H9 (cell line): ENCODE measurements around the gene TSNAX. TPM values are rescaled to one million over a fixed set of nuclear protein-coding genes. Genes with fewer than 3 reads are reported as not detected.

ENCODE experiments used
- DNase-seq: peaks from one replicate; pipeline ENCODE4 v3.0.0-alpha.2; 2017
- H2AFZ ChIP-seq: one replicate; pipeline ENCODE4 v1.6.1; 2013; ENCODE audit warnings: mild to moderate bottlenecking, low read length, control low read depth, moderate library complexity
- H2AK5ac ChIP-seq: 2 replicates; pipeline ENCODE4 v1.6.1; 2013; ENCODE audit warnings: low read length, control low read depth, mixed read lengths; ENCODE audit not compliant: insufficient read length
- H2BK120ac ChIP-seq: one replicate; pipeline ENCODE4 v1.6.1; 2013; ENCODE audit warnings: low read depth, mild to moderate bottlenecking, low read length, control low read depth, inconsistent platforms; ENCODE audit not compliant: poor library complexity, severe bottlenecking
- H2BK12ac ChIP-seq: 2 replicates; pipeline ENCODE4 v1.6.1; 2013; ENCODE audit warnings: low read length, control low read depth, mixed read lengths, low read depth; ENCODE audit not compliant: insufficient read length
- H2BK15ac ChIP-seq: 2 replicates; pipeline ENCODE4 v1.6.1; 2013; ENCODE audit warnings: low read depth, low read length, control low read depth
- H2BK20ac ChIP-seq: one replicate; pipeline ENCODE4 v1.6.1; 2013; ENCODE audit warnings: low read depth, mild to moderate bottlenecking, low read length, control low read depth, inconsistent platforms; ENCODE audit not compliant: poor library complexity, severe bottlenecking
- H2BK5ac ChIP-seq: 2 replicates; pipeline ENCODE4 v1.6.1; 2013; ENCODE audit warnings: low read length, control low read depth, mixed read lengths; ENCODE audit not compliant: insufficient read length
- H3K14ac ChIP-seq: 2 replicates; pipeline ENCODE4 v1.6.1; 2013; ENCODE audit warnings: low read length, control low read depth; ENCODE audit not compliant: insufficient read depth
- H3K18ac ChIP-seq: 2 replicates; pipeline ENCODE4 v1.6.1; 2013; ENCODE audit warnings: low read depth, mild to moderate bottlenecking, mixed read lengths, low read length, control low read depth; ENCODE audit not compliant: insufficient read length
- H3K23ac ChIP-seq: 2 replicates; pipeline ENCODE4 v1.6.1; 2013; ENCODE audit warnings: low read length, control low read depth, mixed read lengths, low read depth; ENCODE audit not compliant: insufficient read length
- H3K23me2 ChIP-seq: 2 replicates; pipeline ENCODE4 v1.6.1; 2013; ENCODE audit warnings: low read depth, mild to moderate bottlenecking, mixed read lengths, low read length, control low read depth; ENCODE audit not compliant: insufficient read length, poor library complexity, severe bottlenecking
- H3K27ac ChIP-seq: 2 replicates; pipeline ENCODE4 v1.5.1; 2013; ENCODE audit warnings: low read length, control low read depth, mixed read lengths, low read depth; ENCODE audit not compliant: insufficient read length
- H3K27me3 ChIP-seq: 2 replicates; pipeline ENCODE4 v1.6.1; 2013; ENCODE audit warnings: low read length, control low read depth, inconsistent platforms; ENCODE audit not compliant: insufficient read depth
- H3K4ac ChIP-seq: 2 replicates; pipeline ENCODE4 v1.6.1; 2013; ENCODE audit warnings: low read depth, mild to moderate bottlenecking, control low read depth, inconsistent platforms, low read length, moderate library complexity
- H3K4me1 ChIP-seq: 2 replicates; pipeline ENCODE4 v1.6.1; 2013; ENCODE audit warnings: low read length, control low read depth, inconsistent platforms; ENCODE audit not compliant: insufficient read depth
- H3K4me2 ChIP-seq: 2 replicates; pipeline ENCODE4 v1.6.1; 2013; ENCODE audit warnings: low read length, control low read depth, mixed read lengths; ENCODE audit not compliant: insufficient read length, insufficient read depth
- H3K56ac ChIP-seq: 2 replicates; pipeline ENCODE4 v1.6.1; 2013; ENCODE audit warnings: low read depth, mild to moderate bottlenecking, mixed read lengths, low read length, control low read depth; ENCODE audit not compliant: insufficient read length
- H3K79me1 ChIP-seq: 2 replicates; pipeline ENCODE4 v1.6.1; 2013; ENCODE audit warnings: low read depth, mild to moderate bottlenecking, moderate library complexity, low read length, control low read depth, inconsistent platforms; ENCODE audit not compliant: insufficient read depth, poor library complexity, severe bottlenecking
- H3K79me2 ChIP-seq: 2 replicates; pipeline ENCODE4 v1.6.1; 2013; ENCODE audit warnings: low read length, control low read depth, inconsistent platforms; ENCODE audit not compliant: insufficient read depth
- H3K9ac ChIP-seq: 2 replicates; pipeline ENCODE4 v1.6.1; 2013; ENCODE audit warnings: low read length, control low read depth, mixed read lengths; ENCODE audit not compliant: insufficient read length; ENCODE audit errors: extremely low read depth
- H3K9me3 ChIP-seq: one replicate; pipeline ENCODE4 v1.6.1; 2013; ENCODE audit warnings: low read depth, low read length, inconsistent platforms; ENCODE audit not compliant: control insufficient read depth
- H3T11ph ChIP-seq: one replicate; pipeline ENCODE4 v1.6.1; 2013; ENCODE audit warnings: mild to moderate bottlenecking, low read length, control low read depth, inconsistent platforms
- H4K20me1 ChIP-seq: one replicate; pipeline ENCODE4 v1.6.1; 2013; ENCODE audit not compliant: control insufficient read depth, insufficient read length, insufficient read depth
- H4K5ac ChIP-seq: 2 replicates; pipeline ENCODE4 v1.6.1; 2013; ENCODE audit warnings: low read depth, mild to moderate bottlenecking, mixed read lengths, low read length, control low read depth; ENCODE audit not compliant: insufficient read length
- H4K8ac ChIP-seq: replicated peaks from 2 replicates; pipeline ENCODE4 v1.6.1; 2013; ENCODE audit warnings: low read length, control low read depth, mixed read lengths, low read depth; ENCODE audit not compliant: insufficient read length
- H4K91ac ChIP-seq: 2 replicates; pipeline ENCODE4 v1.6.1; 2013; ENCODE audit warnings: low read depth, mild to moderate bottlenecking, moderate library complexity, mixed read lengths, low read length, control low read depth; ENCODE audit not compliant: insufficient read length
- H3K27ac Mint-ChIP-seq, 3 experiments: 2 replicates in 2 of 3; 3 replicates in 1 of 3; pipeline ENCODE4 v1.8.0; 2020 to 2021; ENCODE audit warnings: mixed read lengths in 3 of 3, mild to moderate bottlenecking in 1 of 3, moderate library complexity in 1 of 3
- H3K27me3 Mint-ChIP-seq: 2 replicates; pipeline ENCODE4 v1.8.0; 2021; ENCODE audit warnings: low read depth, mild to moderate bottlenecking, moderate library complexity, mixed read lengths
- H3K36me3 Mint-ChIP-seq, 3 experiments: 2 replicates in 2 of 3; 3 replicates in 1 of 3; pipeline ENCODE4 v1.8.0; 2020 to 2021; ENCODE audit warnings: low read depth in 3 of 3, mixed read lengths in 3 of 3; ENCODE audit not compliant: insufficient read depth in 1 of 3
- H3K4me1 Mint-ChIP-seq, 2 experiments: 2 replicates each; pipeline ENCODE4 v1.8.0; 2020; ENCODE audit warnings: mixed read lengths in 2 of 2
- H3K4me3 Mint-ChIP-seq, 2 experiments: 2 replicates in 1 of 2; 3 replicates in 1 of 2; pipeline ENCODE4 v1.8.0; 2020 to 2021; ENCODE audit warnings: mild to moderate bottlenecking in 2 of 2, mixed read lengths in 2 of 2, moderate library complexity in 1 of 2
- H3K9me3 Mint-ChIP-seq, 2 experiments: 2 replicates in 1 of 2; 3 replicates in 1 of 2; pipeline ENCODE4 v1.8.0; 2020; ENCODE audit warnings: mild to moderate bottlenecking in 2 of 2, mixed read lengths in 2 of 2, moderate library complexity in 1 of 2
- WGBS: extraction: QIAGEN DNeasy Blood & Tissue Kit; methylation state at CpG from one replicate; pipeline ENCODE4 v1.1.7; 2013; ENCODE audit warnings: missing lambda C conversion rate, low lambda C conversion rate, mixed read lengths; ENCODE audit not compliant: insufficient read length; ENCODE audit errors: extremely low coverage; 5-methylcytosine and 5-hydroxymethylcytosine counted together
- total RNA-seq: library from RNA; stranded (reverse); gene quantifications from 2 replicates; pipeline ENCODE4 v1.2.1, GENCODE V29; 2021
- TF ChIP-seq, protein P1 (sequence below): fragments of 200-600 bp; sonication (generic); conservative IDR thresholded peaks from 3 replicates; pipeline ENCODE4 v1.8.0; 2021; ENCODE audit warnings: antibody characterized with exemption, mild to moderate bottlenecking

Gene TSNAX
- total RNA-seq, 1 experiment from 2014 or later: 39.9 TPM

DNA sequence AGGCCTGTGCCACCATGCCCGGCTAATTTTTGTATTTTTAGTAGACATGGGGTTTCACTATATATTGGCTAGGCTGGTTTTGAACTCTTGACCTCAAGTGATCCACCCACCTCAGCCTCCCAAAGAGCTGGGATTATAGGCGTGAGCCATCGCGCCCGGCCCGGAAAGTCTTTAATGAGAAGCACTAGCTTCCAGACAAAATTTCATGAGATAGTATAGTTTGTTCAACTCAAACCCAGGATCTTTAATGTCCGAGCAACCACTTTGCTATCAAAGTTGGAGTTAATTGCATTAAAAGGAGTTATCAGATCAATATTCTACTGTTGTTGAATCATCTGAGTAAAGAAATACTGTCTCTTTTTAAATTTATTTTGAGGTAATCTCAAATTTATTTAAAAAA lies 4.8 kb downstream of the TSNAX start:
- Mint-ChIP-seq H3K4me1 (peaks cover 9 to 16% of the 10 kb centered on the region in 2 experiments), H3K27ac (no peak overlapping the region), H3K4me3 (no peak overlapping the region), H3K36me3 (peaks cover 18 to 56% (median 43%) of the 10 kb centered on the region in 3 experiments; a peak in 6 of 7 replicates), H3K9me3 (no peaks in the 10 kb centered on the region), H3K27me3 (no peaks in the 10 kb centered on the region)
- WGBS: no CpG with 5 or more reads among the region's 7 CpGs
- no peak overlapping the region for H3K18ac ChIP-seq
- H2BK15ac ChIP-seq: no peak overlapping the region
- peaks cover 5% of the 10 kb centered on the region; the same call in 1 of the 2 replicates for H3K79me2 ChIP-seq
- no peak overlapping the region for H3T11ph ChIP-seq
- no peaks in the 10 kb centered on the region for H3K27me3 ChIP-seq
- no peaks in the 10 kb centered on the region for H4K20me1 ChIP-seq
- no peak overlapping the region for H2AK5ac ChIP-seq
- no peak overlapping the region for H3K27ac ChIP-seq
- H3K14ac ChIP-seq: no peak overlapping the region
- peaks cover 5% of the 10 kb centered on the region for H3K23me2 ChIP-seq
- TF ChIP-seq, protein P1, sequence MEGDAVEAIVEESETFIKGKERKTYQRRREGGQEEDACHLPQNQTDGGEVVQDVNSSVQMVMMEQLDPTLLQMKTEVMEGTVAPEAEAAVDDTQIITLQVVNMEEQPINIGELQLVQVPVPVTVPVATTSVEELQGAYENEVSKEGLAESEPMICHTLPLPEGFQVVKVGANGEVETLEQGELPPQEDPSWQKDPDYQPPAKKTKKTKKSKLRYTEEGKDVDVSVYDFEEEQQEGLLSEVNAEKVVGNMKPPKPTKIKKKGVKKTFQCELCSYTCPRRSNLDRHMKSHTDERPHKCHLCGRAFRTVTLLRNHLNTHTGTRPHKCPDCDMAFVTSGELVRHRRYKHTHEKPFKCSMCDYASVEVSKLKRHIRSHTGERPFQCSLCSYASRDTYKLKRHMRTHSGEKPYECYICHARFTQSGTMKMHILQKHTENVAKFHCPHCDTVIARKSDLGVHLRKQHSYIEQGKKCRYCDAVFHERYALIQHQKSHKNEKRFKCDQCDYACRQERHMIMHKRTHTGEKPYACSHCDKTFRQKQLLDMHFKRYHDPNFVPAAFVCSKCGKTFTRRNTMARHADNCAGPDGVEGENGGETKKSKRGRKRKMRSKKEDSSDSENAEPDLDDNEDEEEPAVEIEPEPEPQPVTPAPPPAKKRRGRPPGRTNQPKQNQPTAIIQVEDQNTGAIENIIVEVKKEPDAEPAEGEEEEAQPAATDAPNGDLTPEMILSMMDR: no peak
- H3K9ac ChIP-seq: no peak overlapping the region
- no peak overlapping the region for H3K4me2 ChIP-seq
- H2BK120ac ChIP-seq: no peak overlapping the region
- H3K9me3 ChIP-seq: no peaks in the 10 kb centered on the region
- H3K23ac ChIP-seq: no peak overlapping the region
- no peak overlapping the region for H2BK20ac ChIP-seq
- no peak overlapping the region for H2BK12ac ChIP-seq
- H3K4ac ChIP-seq: no peak overlapping the region
- H3K79me1 ChIP-seq: no peaks in the 10 kb centered on the region
- H3K56ac ChIP-seq: no peak overlapping the region
- H2BK5ac ChIP-seq: no peak overlapping the region
- no peak overlapping the region for H4K91ac ChIP-seq
- H4K5ac ChIP-seq: no peak overlapping the region
- DNase-seq: no peak
- H2AFZ ChIP-seq: no peak overlapping the region
- no peak overlapping the region for H4K8ac ChIP-seq
- no peaks in the 10 kb centered on the region for H3K4me1 ChIP-seq
